Measurements from ENCODE around the gene CPA5.

CPA5 gene

DNA sequence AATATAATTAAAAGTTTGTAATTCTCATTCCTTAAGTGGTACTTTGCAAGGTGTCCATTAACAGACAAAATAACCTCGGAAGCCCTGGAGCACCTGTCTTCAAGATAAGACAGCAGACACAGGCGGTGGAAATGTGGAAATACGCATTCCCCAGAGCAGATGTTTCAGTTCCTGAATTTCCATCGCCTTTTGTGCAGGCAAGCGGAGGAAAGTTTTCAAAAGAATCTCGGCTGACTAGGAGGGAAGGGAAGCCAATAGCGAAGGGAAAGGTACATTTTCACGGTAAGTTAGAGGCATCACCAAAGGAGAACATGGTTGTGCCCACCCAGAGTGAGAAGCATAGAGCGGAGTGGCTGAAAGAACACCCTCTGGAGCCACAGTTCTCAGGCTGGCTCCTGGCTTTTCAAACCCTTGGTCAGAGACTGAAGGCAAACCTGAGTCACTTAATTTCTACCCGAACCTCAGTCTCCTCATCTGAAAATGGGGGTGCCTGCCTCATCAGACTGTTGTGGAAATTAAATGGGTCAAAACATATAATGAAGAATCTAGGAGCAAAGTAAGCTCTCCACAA is 49.3 kb downstream of the CPA5 start:
- Histone ChIP-seq H3K27me3 (ENCODE audit: insufficient read depth, low read depth, severe bottlenecking) (no peaks in the 10 kb centered on the region), H3K4me3 (ENCODE audit: low read depth, low read length) (no peak overlapping the region), H3K36me3 (peaks cover 5% of the 10 kb centered on the region; the same call in 1 of the 2 replicates), H3K27ac (no peak overlapping the region), H3K9me3 (ENCODE audit: severe bottlenecking) (no peaks in the 10 kb centered on the region)
- TF ChIP-seq CTCF (IDR thresholded peaks at IDR 0.05; ENCODE audit: low read depth, low read length): no peak
- no peak for DNase-seq

DNA sequence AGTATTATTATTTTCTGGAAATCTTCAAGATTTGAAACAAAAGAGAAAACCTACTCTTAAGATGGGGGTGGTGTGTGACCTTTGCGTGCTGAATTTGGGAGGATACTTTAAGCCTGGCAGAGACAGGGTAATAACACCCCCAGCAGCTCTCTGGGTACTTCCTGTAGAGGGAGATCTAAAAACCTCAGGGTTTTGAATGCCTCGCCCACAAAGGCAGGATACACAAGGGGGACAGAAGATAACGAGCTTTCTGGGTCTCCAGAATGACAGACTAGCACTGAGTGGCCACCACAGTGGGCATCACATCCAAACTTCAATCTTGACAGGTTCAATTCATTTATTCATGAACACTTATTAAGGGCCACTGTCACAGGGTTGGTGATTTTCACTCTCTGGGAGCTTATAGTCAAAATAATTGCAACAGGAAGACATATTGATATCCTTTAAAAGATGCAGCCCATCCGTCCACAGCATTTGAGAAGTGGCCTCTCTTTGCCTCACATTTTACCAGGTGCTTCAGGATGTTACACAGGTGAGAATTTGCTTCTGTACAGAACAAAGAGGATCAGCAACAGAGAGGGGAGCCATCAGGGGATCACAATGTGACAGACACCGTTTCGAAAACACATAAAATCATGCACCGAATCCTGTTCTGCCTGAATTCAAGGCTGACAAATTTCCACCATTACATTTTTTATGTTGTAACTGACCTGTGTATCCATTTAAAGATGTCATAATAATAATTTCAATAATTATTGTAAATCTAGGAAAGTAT is 50.0 kb downstream of the CPA5 start:
- Histone ChIP-seq H3K27ac (no peak overlapping the region), H3K4me3 (ENCODE audit: low read depth, low read length) (no peak overlapping the region), H3K36me3 (peaks cover 5% of the 10 kb centered on the region; the same call in 1 of the 2 replicates), H3K27me3 (ENCODE audit: insufficient read depth, low read depth, severe bottlenecking) (no peaks in the 10 kb centered on the region), H3K9me3 (ENCODE audit: severe bottlenecking) (no peaks in the 10 kb centered on the region)
- no peak for TF ChIP-seq CTCF (IDR thresholded peaks at IDR 0.05; ENCODE audit: low read depth, low read length)
- no peak for DNase-seq

DNA sequence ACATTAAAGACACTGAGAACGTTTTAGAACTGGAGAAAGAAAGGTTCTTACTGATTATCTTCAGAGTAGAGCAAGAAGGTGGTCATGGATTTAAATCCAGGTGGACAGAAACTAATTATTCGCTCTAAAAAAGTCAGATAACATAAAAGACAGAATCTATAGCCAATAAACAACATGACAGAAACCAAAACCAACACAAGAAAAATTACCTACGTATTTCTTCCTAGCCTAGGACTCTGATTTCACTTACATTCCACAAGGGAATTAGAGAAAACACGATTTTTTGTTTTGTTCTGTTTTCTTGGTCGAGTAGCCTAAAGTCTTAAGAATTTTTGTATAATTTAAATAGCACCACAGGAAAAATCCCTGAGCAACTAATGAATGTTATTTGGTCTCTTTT is 50.8 kb downstream of the CPA5 start:
- H3K27ac ChIP-seq: no peak overlapping the region
- DNase-seq: no peak
- peaks cover 5% of the 10 kb centered on the region; the same call in 1 of the 2 replicates for H3K36me3 ChIP-seq
- no peak for TF ChIP-seq CTCF (IDR thresholded peaks at IDR 0.05; ENCODE audit: low read depth, low read length)
- no peaks in the 10 kb centered on the region for H3K9me3 ChIP-seq (ENCODE audit: severe bottlenecking)
- no peak overlapping the region for H3K4me3 ChIP-seq (ENCODE audit: low read depth, low read length)
- H3K27me3 ChIP-seq (ENCODE audit: insufficient read depth, low read depth, severe bottlenecking): no peaks in the 10 kb centered on the region

- Histone ChIP-seq H3K36me3 (peaks cover 5% of the 10 kb centered on the region; the same call in 1 of the 2 replicates), H3K9me3 (ENCODE audit: severe bottlenecking) (no peaks in the 10 kb centered on the region), H3K4me3 (ENCODE audit: low read depth, low read length) (no peak overlapping the region), H3K27me3 (ENCODE audit: insufficient read depth, low read depth, severe bottlenecking) (no peaks in the 10 kb centered on the region), H3K27ac (no peak overlapping the region)
- DNase-seq: no peak
- TF ChIP-seq CTCF (IDR thresholded peaks at IDR 0.05; ENCODE audit: low read depth, low read length): no peak
Measured at GRCh38 chr7:130396109-130396508, 51.5 kb downstream of the CPA5 start.

DNA sequence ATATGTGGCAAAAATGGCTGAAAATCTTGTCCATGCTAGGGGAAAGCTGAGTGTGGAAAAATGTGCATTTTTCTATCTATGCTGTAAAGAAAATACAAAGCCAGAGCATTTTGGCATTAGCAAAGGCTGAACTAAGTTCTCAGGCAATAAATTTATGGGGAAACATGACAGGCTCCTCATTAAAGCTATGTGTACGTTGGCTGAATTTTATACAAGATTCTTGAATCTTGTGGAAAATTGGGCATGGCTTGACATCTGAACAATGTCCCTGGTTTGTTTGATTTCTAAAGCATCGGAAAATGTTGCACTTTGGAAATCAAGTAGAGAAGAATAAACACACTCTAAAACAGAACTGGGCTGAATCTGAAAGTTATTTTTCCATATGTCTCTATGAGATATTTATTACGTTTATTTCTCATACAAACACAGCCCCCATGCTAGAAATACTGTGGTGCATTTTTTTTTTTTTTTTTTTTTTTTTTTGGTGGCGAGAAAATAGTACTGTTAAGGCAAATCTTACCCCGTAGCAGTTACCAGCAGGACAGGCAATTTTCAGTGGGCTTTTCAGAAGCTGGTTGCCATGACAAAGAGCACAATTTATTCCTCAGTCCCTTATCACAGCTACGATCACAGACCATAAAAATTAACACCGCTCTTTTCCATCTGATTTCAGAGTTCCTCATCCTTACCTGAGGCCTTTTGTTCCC is 52.6 kb downstream of the CPA5 start:
- Histone ChIP-seq H3K9me3 (ENCODE audit: severe bottlenecking) (no peaks in the 10 kb centered on the region), H3K27me3 (ENCODE audit: insufficient read depth, low read depth, severe bottlenecking) (no peaks in the 10 kb centered on the region), H3K4me3 (ENCODE audit: low read depth, low read length) (no peak overlapping the region), H3K36me3 (peaks cover 5% of the 10 kb centered on the region; the same call in 1 of the 2 replicates), H3K27ac (no peak overlapping the region)
- no peak for TF ChIP-seq CTCF (IDR thresholded peaks at IDR 0.05; ENCODE audit: low read depth, low read length)
- no peak for DNase-seq

All from WERI-Rb-1 (cell line).